ENCODE data around the gene PRDX5.
"Not testable (repeated sequence)": the region's sequence is repeated elsewhere in the genome, so short reads cannot be mapped to it uniquely, and the experiment has no call there.

Gene PRDX5

DNA sequence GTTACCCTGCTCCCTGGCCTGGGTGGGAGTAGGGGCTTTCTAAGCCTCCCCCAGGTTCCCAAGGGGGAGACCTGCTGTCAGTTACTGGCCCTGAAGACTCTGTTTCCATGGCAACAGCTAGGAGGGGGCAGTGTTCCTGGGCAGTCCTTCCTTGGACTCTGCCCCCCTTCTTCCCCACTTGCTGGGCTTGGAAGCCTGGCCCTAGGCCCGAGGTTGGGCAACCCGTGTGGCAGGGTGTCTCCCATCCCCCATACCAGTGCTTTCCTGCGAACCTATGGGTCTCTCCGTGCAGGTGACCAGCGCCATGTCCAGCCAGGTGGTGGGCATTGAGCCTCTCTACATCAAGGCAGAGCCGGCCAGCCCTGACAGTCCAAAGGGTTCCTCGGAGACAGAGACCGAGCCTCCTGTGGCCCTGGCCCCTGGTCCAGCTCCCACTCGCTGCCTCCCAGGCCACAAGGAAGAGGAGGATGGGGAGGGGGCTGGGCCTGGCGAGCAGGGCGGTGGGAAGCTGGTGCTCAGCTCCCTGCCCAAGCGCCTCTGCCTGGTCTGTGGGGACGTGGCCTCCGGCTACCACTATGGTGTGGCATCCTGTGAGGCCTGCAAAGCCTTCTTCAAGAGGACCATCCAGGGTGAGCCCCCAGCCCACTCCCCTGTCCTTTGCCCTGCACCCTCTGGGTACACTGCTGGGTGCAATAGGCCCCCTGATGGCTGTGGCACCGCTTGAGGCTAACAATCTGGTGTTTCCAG, 10.9 kb upstream of the PRDX5 start:
- Histone ChIP-seq H3F3A (ENCODE audit: insufficient read depth, low read length) (peaks cover 24% of the 10 kb centered on the region), H3K27ac (ENCODE audit: low read length) (peak overlapping the region; percentile 59; the same call in 1 of the 2 replicates), H3K9me2 (replicated peaks; ENCODE audit: insufficient read depth, low read length) (no peaks in the 10 kb centered on the region), H3K79me2 (ENCODE audit: low read length) (peaks cover 49% of the 10 kb centered on the region), H2AFZ (ENCODE audit: low read length) (no peak overlapping the region), H3K36me3 (replicated peaks; ENCODE audit: insufficient read depth, low read length) (no peaks in the 10 kb centered on the region), H3K4me2 (ENCODE audit: low read depth, low read length) (peak overlapping the region; percentile 87), H3K9me3 (replicated peaks; ENCODE audit: insufficient read depth, low read length) (no peaks in the 10 kb centered on the region), H3K27me3 (replicated peaks; ENCODE audit: insufficient read depth, low read length) (no peaks in the 10 kb centered on the region), H4K20me1 (ENCODE audit: insufficient read depth, low read length) (no peaks in the 10 kb centered on the region), H3K9ac (ENCODE audit: low read length) (peak overlapping the region; percentile 77), H3K4me1 (ENCODE audit: low read length) (peaks cover 18% of the 10 kb centered on the region), H3K4me3 (ENCODE audit: low read length) (peak overlapping the region; percentile 83)
- TF ChIP-seq EZH2phosphoT487 (IDR thresholded peaks at IDR 0.05; ENCODE audit: low read length) = no peak
- TF ChIP-seq, protein P1, sequence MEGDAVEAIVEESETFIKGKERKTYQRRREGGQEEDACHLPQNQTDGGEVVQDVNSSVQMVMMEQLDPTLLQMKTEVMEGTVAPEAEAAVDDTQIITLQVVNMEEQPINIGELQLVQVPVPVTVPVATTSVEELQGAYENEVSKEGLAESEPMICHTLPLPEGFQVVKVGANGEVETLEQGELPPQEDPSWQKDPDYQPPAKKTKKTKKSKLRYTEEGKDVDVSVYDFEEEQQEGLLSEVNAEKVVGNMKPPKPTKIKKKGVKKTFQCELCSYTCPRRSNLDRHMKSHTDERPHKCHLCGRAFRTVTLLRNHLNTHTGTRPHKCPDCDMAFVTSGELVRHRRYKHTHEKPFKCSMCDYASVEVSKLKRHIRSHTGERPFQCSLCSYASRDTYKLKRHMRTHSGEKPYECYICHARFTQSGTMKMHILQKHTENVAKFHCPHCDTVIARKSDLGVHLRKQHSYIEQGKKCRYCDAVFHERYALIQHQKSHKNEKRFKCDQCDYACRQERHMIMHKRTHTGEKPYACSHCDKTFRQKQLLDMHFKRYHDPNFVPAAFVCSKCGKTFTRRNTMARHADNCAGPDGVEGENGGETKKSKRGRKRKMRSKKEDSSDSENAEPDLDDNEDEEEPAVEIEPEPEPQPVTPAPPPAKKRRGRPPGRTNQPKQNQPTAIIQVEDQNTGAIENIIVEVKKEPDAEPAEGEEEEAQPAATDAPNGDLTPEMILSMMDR (IDR thresholded peaks at IDR 0.05; ENCODE audit: low read length) = no peak
- TF ChIP-seq EZH2 (optimal IDR thresholded peaks at IDR 0.05; ENCODE audit: low read depth, low read length) = no peak
- DNase-seq = no peak

DNA sequence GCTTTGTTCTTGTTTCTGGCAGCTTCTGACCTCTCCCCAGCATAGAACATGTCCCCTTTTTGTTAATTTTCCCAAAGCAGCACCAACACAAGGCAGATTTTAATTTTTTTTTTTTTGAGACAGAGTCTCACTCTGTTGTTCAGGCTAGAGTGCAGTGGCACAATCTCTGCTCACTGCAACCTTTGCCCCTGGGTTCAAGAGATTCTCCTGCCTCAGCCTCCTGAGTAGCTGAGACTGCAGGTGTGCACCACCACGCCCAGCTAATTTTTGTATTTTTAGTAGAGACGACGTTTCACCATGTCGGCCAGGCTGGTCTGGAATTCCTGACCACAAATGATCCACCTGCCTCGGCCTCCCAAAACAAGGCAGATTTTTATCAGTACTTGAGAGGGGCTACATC, 10.1 kb upstream of the PRDX5 start:
- H3K27me3 ChIP-seq (replicated peaks; ENCODE audit: insufficient read depth, low read length); H3K9me2 ChIP-seq (replicated peaks; ENCODE audit: insufficient read depth, low read length); H3K4me3 ChIP-seq (ENCODE audit: low read length); H4K20me1 ChIP-seq (ENCODE audit: insufficient read depth, low read length); DNase-seq; H3K36me3 ChIP-seq (replicated peaks; ENCODE audit: insufficient read depth, low read length); H3K4me2 ChIP-seq (ENCODE audit: low read depth, low read length); H3K27ac ChIP-seq (ENCODE audit: low read length); H2AFZ ChIP-seq (ENCODE audit: low read length); H3K9me3 ChIP-seq (replicated peaks; ENCODE audit: insufficient read depth, low read length); H3K9ac ChIP-seq (ENCODE audit: low read length): not testable (repeated sequence)
- Histone ChIP-seq H3F3A (ENCODE audit: insufficient read depth, low read length) (peaks cover 24% of the 10 kb centered on the region), H3K79me2 (ENCODE audit: low read length) (peaks cover 55% of the 10 kb centered on the region), H3K4me1 (ENCODE audit: low read length) (peaks cover 18% of the 10 kb centered on the region)

DNA sequence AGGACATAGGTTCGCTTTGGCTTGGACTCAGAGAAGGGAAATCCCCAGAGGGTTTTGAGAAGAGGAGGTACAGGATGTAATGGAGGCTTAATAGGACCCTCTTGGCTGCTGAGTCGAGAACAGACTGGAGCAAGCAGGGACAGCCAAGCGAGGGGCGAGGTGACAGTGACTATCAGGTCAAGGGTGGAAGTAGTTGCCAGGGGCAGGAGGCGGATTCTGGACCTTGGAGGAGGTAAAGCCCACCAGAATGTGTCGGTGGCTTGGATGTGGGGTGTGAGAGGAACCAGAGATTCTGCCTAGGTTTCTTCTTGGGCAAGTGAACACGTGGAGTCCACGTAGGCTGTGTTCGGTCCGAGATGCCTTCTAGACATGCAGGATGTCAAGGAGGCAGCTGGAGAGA, 5.0 kb upstream of the PRDX5 start:
- H3K27ac ChIP-seq (ENCODE audit: low read length) = no peak overlapping the region
- H3K9ac ChIP-seq (ENCODE audit: low read length) = no peak overlapping the region
- H3K36me3 ChIP-seq (replicated peaks; ENCODE audit: insufficient read depth, low read length) = no peaks in the 10 kb centered on the region

More for the DNA sequence above, 5.0 kb upstream of the PRDX5 start:
- TF ChIP-seq, protein P1 (IDR thresholded peaks at IDR 0.05; ENCODE audit: low read length) = no peak
- TF ChIP-seq EZH2phosphoT487 (IDR thresholded peaks at IDR 0.05; ENCODE audit: low read length) (no peak), EZH2 (optimal IDR thresholded peaks at IDR 0.05; ENCODE audit: low read depth, low read length) (no peak)
- Histone ChIP-seq H3K4me1 (ENCODE audit: low read length) (no peaks in the 10 kb centered on the region), H3K9me3 (replicated peaks; ENCODE audit: insufficient read depth, low read length) (no peaks in the 10 kb centered on the region), H3K4me2 (ENCODE audit: low read depth, low read length) (no peak overlapping the region), H4K20me1 (ENCODE audit: insufficient read depth, low read length) (no peaks in the 10 kb centered on the region), H3F3A (ENCODE audit: insufficient read depth, low read length) (peaks cover 29% of the 10 kb centered on the region), H2AFZ (ENCODE audit: low read length) (no peak overlapping the region), H3K27me3 (replicated peaks; ENCODE audit: insufficient read depth, low read length) (no peaks in the 10 kb centered on the region), H3K4me3 (ENCODE audit: low read length) (no peak overlapping the region), H3K79me2 (ENCODE audit: low read length) (peaks cover 72% of the 10 kb centered on the region), H3K9me2 (replicated peaks; ENCODE audit: insufficient read depth, low read length) (no peaks in the 10 kb centered on the region)
- DNase-seq = no peak

Data from MM.1S (cell line).